GM21515 (cell line): ENCODE results near the gene RAB25.
"Not testable (repeated sequence)": the region's sequence is repeated elsewhere in the genome, so short reads cannot be mapped to it uniquely, and the experiment has no call there.

ENCODE experiments used
- ATAC-seq: cut with Tn5 transposase; IDR thresholded peaks from one replicate; pipeline ENCODE4 v1.9.1; 2021; ENCODE audit not compliant: unreplicated experiment

Gene RAB25

GRCh38 chr1:156115514-156116374 lies 54.8 kb downstream of the RAB25 start:
- ATAC-seq: no peak

DNA sequence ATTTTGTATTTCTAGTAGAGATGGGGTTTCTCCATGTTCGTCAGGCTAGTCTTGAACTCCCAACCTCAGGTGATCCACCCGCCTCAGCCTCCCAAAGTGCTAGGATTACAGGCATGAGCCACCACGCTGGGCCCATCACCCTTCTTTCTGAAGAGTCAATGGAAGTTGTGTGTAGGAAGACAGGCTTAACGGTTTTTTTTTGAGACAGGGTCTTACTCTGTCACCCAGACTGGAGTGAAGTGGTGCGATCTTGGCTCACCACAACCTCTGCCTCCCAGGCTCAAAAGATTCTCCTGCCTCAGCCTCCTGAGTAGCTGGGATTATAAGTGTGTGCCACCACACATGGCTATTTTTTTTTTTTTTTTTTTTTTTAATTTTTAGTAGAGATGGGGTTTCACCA lies 55.8 kb downstream of the RAB25 start:
- not testable (repeated sequence) for ATAC-seq

DNA sequence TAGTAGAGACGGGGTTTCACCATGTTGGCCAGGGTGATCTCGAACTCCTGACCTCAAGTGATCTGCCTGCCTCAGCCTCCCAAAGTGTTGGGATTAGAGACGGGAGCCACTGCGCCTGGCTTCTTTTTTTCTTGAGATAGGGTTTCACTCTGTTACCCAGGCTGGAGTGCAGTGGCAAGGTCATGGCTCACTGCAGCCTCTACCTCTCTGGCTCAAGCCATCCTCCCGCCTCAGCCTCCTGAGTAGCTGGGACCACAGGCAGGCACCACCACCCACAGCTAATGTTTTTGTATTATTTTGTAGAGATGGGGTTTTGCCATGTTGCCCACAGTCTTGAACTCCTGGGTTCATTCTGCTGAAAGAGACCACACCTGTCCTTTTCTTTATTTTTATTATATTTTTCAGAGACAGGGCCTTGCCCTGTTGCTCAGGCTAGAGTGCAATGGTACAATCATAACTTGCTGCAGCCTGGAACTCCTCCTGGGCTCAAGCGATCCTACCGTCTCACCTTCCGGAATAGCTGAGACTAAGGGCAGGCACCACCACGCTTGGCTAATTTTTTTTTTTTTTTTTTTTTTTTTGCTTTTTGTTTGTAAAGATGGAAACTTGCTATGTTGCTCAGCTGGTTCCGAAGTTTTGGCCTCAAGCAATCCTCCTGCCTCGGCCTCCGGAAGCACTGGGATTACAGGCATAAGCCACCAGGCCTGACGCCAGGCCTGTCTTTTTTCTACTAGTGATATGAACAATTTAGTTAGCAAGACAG lies 56.6 kb downstream of the RAB25 start:
- ATAC-seq: no peak

DNA sequence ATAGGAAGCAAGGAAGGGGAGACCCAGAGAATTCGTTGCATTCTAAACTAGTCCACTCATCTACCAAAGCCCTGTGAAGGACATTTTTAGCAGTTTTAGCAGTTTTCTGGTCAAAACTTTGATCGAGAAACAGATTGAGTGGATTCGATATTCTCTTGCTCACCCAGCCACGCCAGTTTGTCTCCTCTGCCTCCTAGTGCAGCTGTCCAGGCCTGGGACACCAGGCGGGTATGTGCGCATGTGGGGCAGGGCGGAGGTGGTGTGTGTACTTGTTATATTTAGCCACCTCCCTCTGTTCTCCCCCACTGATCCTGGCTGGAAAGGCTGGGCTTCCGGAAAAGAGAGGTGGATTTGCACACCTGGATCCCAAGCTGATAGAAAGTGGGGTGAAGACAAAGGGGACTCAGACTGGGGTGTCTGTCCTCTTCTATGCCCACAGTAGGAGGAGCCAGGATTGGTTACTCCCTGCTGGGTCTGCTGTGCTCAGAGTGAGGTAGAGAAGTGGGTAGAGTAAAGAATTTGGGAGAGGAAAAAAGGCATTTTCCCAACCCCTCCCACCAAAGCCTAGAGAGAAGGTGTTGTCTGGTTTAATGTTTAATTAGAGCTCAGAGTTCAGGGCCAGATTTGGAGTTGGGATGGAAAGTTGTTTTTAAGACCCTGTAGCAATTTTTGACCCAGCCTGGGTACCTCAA lies 57.4 kb downstream of the RAB25 start:
- ATAC-seq: no peak

DNA sequence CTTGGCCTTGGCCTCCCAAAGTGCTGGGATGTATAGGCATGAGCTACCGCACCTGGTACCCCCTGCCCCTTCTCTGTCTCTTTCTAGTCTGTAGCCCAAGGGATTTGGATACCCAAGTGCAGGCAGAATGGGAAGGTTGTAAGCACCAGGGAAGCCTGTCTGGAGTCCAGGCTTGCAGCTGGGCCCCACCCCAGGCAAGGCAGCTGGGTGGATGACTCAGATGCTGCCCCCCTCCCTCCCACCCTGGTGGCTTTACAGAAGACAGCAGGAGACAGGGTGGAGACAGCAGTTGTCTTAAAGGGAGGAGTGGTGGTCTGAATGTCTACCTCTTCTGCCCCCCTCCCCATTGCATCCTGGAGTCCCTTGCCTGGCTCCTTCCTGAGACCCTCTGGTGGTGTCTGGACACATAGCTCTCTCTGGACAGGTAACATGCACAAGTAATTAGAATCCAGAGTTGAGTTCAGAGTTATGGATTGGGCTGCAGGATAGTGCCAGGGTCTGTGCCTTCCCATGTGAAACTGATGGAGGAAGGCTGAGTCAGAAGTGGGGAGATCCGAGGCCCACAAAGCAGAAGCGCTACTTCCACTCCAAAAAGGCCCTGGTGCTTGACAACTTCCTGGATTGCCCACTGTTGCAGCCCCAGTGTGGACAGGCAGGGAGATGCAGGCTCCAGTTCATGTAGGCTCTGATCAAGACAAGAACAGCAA lies 58.7 kb downstream of the RAB25 start:
- ATAC-seq: no peak
